22Rv1 (cell line): ENCODE data around the gene RDH16.

Source experiments
- ZFX ChIP-seq: fragments of 450-650 bp; IDR thresholded peaks from 2 replicates; pipeline ENCODE4 v1.6.1; 2017; ENCODE audit warnings: antibody characterized with exemption, borderline replicate concordance
- TF ChIP-seq, protein P1 (sequence below): fragments of 450-650 bp; IDR thresholded peaks from 2 replicates; pipeline ENCODE4 v1.5.1; 2017; ENCODE audit warnings: mild to moderate bottlenecking

DNA sequence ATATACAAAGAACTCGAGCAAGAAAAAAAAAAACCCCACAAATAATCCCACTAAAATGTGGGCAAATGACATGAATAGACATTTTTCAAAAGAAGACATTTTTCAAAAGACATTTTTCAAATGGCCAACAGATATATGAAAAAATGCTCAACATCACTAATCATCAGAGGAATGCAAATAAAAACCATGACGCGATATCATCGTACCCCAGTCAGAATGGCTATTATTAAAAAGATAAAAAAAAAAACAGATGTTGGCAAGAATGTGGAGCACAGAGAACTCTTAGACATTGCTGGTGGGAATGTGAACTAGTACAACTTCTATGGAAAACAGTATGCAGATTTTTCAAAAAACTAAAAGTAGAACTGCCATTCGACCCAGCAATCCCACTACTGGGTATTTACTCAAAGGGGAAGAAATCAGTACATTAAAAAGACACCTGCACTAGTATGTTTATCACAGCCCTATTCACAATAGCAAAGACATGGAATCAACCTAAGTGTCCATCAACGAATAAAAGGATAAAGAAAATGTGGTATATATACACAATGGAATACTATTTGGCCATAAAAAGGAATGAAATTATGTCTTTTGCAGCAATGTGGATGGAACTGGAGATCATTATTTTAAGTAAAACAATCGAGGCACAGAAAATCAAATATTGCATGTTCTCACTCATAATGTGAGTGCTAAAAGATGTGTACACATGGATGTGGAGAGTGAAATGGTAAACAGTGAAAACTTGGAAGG is 32.6 kb upstream of the RDH16 start:
- TF ChIP-seq, protein P1, sequence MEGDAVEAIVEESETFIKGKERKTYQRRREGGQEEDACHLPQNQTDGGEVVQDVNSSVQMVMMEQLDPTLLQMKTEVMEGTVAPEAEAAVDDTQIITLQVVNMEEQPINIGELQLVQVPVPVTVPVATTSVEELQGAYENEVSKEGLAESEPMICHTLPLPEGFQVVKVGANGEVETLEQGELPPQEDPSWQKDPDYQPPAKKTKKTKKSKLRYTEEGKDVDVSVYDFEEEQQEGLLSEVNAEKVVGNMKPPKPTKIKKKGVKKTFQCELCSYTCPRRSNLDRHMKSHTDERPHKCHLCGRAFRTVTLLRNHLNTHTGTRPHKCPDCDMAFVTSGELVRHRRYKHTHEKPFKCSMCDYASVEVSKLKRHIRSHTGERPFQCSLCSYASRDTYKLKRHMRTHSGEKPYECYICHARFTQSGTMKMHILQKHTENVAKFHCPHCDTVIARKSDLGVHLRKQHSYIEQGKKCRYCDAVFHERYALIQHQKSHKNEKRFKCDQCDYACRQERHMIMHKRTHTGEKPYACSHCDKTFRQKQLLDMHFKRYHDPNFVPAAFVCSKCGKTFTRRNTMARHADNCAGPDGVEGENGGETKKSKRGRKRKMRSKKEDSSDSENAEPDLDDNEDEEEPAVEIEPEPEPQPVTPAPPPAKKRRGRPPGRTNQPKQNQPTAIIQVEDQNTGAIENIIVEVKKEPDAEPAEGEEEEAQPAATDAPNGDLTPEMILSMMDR: no peak
- no peak for TF ChIP-seq ZFX
